Fibroblast of upper back skin (primary cell): ENCODE results near the gene ARHGAP25.

ENCODE experiments used
- DNase-seq: peaks from one replicate; pipeline ENCODE4 v3.0.0-alpha.2; 2013

ARHGAP25 gene

GRCh38 chr2:68734688-68735525, at the start of gene ARHGAP25:
ARHGAP25 (plus strand) TSS chr2:68734811; CDS start chr2:68735200, 389 bp downstream.
- no peak for DNase-seq

- DNase-seq = no peak
Observed at GRCh38 chr2:68686178-68686577, 48.4 kb upstream of the ARHGAP25 start.

GRCh38 chr2:68687018-68687417, 47.6 kb upstream of the ARHGAP25 start:
- no peak for DNase-seq

GRCh38 chr2:68689553-68690537, 44.8 kb upstream of the ARHGAP25 start:
- no peak for DNase-seq

- no peak for DNase-seq
Observed at GRCh38 chr2:68690851-68691250, 43.8 kb upstream of the ARHGAP25 start.

GRCh38 chr2:68692511-68692910, 42.1 kb upstream of the ARHGAP25 start:
- peak; percentile 1 for DNase-seq

- no peak for DNase-seq
Observed at GRCh38 chr2:68693951-68694350, 40.7 kb upstream of the ARHGAP25 start.

GRCh38 chr2:68695971-68696370, 38.6 kb upstream of the ARHGAP25 start:
- DNase-seq = no peak

GRCh38 chr2:68696554-68696953, 38.1 kb upstream of the ARHGAP25 start:
- DNase-seq = no peak

GRCh38 chr2:68698567-68699377, 35.8 kb upstream of the ARHGAP25 start:
- no peak for DNase-seq

- no peak for DNase-seq
Observed at GRCh38 chr2:68700560-68700959, 34.1 kb upstream of the ARHGAP25 start.

GRCh38 chr2:68706637-68707036, 28.0 kb upstream of the ARHGAP25 start:
- DNase-seq = no peak

GRCh38 chr2:68708629-68709028, 26.0 kb upstream of the ARHGAP25 start:
- DNase-seq = no peak

- DNase-seq = peak; percentile 46
Observed at GRCh38 chr2:68709421-68709911, 25.1 kb upstream of the ARHGAP25 start.

GRCh38 chr2:68710336-68710735, 24.3 kb upstream of the ARHGAP25 start:
- no peak for DNase-seq

GRCh38 chr2:68710756-68711155, 23.9 kb upstream of the ARHGAP25 start:
- no peak for DNase-seq

- no peak for DNase-seq
Observed at GRCh38 chr2:68714866-68715265, 19.7 kb upstream of the ARHGAP25 start.

GRCh38 chr2:68715353-68716041, 19.1 kb upstream of the ARHGAP25 start:
- DNase-seq = peak; percentile 51

- DNase-seq = no peak
Observed at GRCh38 chr2:68716604-68717304, 17.9 kb upstream of the ARHGAP25 start.

- DNase-seq = no peak
Observed at GRCh38 chr2:68717305-68717661, 17.3 kb upstream of the ARHGAP25 start.

GRCh38 chr2:68719912-68720311, 14.7 kb upstream of the ARHGAP25 start:
- DNase-seq = no peak
